Anterior cingulate cortex (tissue), 58 donors: ENCODE results near the gene TMEM266.

Experiments used
- DNase-seq, 58 donors: peaks; one replicate each; lab custom pipeline; 2025; lab: John Stamatoyannopoulos, UW

Gene TMEM266

GRCh38 chr15:76158815-76159214 is 99.0 kb downstream of the TMEM266 start:
- no peak for DNase-seq

DNA sequence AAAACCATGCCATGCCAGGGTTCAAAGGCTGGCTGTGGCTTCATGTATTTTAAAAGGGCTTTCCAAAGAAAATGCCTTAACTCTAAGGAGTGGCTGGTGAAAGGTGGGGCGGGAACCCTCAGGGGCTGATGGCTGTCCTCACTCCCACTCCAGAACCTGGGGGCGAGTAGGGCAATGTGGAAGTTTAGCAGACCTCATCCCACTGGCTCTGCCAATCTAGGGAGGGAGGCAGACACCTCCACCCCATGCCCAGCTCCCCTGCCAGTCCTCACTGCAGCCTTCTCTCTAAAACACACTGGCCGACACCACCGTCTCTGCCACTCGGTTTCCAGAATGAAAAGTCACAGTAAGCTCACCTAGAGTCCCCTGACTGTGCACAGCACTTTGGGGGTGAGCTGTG is 99.5 kb downstream of the TMEM266 start:
- no peak for DNase-seq

GRCh38 chr15:76160426-76161152 is 100.8 kb downstream of the TMEM266 start:
- no peak for DNase-seq

DNA sequence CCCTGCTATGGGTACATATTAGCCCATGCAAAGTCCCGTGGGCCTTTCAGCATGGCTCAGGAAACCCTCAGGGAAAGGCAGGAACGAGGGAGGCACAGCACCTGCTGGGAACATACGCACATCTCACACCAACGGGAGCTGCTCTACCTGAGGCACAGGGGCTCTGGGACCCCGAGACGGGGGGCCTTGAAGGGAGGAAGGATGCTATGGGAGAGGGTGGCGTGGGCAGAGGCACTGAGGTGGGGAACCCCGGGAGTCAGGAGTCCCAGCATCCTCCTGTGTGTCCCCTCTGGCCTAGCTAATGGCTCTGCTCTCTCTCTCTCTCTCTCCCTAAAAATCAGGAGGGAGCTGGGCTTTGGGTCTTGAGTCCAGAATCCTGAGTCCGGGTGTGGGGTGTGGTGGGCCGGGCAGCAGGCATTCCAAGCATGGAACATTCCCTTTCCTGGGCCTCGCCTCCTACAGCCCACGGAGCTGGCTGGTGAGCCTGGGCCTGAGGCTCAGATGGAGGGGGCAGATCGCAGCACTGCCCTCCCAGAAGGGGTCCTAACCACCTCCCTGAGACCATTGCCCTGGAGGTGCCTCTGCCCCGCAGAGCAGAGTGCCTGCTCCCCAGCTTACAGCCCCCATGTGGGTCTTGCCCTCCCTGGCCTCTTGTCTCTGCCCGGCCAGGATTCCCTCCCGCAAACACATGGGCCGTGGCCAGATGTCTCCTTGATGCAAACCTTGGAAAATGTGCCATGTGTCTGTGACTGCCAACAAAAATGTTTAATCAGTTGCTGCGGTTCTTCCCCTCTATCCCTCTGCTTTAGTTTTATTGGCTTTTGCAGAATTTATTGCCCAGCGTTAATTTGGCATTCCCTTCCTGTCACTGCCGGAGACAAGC is 101.6 kb downstream of the TMEM266 start:
- DNase-seq, result no peak

DNA sequence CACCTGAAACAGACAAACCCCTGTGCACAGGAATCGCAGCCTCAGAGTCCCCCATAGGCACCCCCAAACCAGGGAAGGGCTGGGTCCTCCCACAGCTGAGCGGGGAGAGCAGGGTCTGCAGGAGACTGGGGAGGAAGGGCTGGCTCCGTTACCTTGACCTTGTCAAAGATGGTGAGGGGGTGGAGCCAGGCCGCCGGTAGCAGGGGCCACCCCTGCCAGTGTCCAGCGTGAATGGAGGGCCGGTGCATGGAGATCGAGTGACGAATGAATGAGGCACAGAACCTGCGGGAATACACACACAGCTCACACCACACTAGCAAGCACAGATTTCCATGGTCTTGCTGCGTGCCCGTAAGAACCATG is 102.2 kb downstream of the TMEM266 start:
- no peak for DNase-seq

- peak in 1 of 58 donors; percentile 6 for DNase-seq
Measured at GRCh38 chr15:76162784-76163456, 103.1 kb downstream of the TMEM266 start.

- DNase-seq, result peak in 1 of 58 donors; percentile 6
Measured at GRCh38 chr15:76163457-76164295, 103.9 kb downstream of the TMEM266 start.

DNA sequence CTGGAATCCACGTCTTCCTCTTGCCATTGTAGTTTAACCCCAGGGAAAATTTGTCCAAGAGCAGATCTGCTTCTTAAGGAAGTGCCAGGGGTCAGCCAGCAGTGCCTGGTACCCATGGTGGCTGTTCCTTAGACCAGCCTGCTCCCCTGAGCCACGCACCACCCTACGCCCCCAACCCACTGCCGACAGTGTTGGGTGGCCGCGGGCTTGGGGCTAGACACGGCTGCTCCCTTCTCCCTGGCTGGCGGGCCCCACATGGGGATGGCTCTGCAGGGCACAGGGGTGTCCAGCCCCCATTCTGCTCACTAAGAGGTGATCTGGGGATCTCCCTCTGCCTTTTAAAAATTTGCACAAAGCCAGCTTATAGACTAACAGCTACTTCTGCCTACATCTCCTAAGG is 104.8 kb downstream of the TMEM266 start:
- no peak for DNase-seq

- no peak for DNase-seq
Measured at GRCh38 chr15:76165951-76166350, 106.2 kb downstream of the TMEM266 start.

DNA sequence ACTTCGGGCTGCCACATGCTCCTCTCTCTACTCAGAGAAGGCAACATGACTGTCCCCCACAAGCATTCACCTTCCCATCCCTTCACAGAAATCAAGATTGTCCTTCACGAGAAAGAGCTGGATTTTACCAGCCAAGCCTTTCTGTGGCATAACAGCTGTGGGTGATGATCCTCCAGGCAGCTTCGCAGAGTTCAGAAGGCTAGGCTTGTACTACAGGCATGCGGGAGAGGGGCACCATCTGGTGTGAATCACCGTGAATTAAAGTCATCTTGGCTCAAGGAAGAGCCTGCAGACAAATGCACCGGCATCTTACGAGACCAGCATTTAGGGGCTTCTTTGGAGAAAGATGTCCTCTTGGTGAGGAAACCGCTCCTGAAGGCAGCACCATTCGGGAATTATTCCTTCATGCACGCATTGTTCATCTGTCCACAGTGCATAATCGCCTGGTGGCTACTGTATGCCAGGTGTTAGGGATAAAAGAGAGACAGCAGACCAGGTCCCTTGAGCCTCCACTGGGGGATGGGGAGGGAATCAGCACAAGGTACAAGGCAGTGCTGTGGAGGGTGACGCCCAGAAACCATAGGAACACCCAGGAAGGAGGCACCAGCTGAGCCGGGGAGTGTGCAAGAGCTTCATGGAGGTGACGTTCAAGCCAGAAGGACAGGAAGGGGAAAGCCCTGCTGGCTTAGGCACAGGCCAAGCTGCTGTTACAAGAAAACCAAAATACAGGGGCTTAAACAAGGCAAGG is 108.6 kb downstream of the TMEM266 start:
- no peak for DNase-seq

DNA sequence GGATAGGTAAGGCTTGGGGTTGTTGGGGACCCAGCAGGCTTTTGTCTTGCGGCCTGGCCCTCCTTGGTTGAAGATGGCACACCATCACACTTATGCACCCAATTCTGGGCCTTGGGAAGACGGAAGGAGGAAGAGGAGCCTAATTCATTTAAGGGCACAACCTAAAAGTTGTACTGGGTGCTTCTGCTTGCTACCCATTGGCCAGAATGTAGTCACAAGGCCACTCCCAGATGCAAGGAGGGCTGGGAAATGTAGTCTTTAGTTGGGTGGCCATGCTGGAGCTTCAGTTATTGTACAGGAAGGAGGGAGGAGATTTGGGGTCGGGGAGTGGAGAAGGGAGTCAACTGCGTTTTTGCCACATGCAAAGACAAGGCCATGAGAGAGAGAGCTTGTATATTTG is 109.2 kb downstream of the TMEM266 start:
- no peak for DNase-seq

GRCh38 chr15:76169911-76170800 is 110.4 kb downstream of the TMEM266 start:
- DNase-seq, result no peak

DNA sequence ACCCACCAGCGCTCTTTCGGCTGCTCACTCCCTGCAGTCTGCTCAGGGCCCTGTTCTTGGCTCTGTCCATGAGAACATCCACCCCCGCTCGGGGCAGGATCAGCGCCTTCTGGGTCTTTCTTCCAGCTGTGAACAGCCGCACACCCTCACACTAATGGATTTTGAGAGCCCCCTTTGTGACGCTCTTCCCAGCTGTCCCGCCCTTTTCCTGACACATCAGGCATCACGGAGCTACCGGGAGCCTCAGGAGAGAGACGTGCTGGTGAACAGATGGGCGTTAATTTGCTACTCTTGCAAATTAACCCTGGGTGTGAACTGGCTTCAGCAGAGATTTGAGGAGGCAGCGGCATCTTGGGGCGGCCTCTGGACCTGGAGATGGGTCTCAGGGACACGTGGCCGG is 113.0 kb downstream of the TMEM266 start:
- DNase-seq, result no peak

DNA sequence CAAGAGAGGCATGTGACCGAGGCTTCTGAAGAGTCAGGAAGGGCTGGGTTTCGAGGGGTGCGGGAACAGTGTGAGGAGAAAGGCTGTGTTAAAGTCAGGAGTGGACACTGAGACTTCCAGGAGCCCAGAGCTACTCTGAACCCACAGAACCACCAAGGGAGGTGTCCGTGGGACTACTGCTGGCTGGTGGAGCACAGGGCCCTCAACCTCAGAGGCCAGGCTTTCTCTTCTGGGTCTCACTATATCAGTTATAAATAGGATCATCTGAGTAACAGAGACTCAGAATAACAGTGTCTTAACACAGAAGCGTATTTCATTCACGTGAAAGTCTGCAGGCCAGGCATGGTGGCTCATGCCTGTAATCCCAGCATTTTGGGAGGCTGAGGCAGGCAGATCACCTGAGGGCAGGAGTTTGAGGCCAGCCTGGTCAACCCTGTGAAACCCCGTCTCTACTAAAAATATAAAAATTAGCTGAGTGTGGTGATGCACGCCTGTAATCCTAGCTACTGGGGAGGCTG is 113.6 kb downstream of the TMEM266 start:
- DNase-seq, result no peak

DNA sequence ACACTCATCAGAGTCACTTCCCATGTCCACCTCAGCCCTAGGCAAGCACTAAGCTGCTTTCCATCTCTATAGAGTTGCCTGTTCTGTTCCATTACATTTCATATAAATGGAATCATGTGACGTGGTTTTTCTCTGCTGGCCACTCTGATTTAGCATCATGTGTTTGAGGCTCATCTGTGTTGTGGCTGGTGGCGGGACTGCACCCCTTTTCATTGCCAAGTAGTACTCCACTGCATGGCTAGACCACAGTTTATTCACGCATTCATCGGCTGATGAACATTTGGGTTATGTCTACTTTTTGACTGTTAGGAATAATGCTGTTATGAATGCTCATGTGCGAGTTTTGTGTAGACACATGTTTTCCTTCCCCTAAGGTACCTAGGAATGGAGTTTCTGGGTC is 114.9 kb downstream of the TMEM266 start:
- no peak for DNase-seq

- DNase-seq, result no peak
Measured at GRCh38 chr15:76175442-76175841, 115.7 kb downstream of the TMEM266 start.

- no peak for DNase-seq
Measured at GRCh38 chr15:76176059-76176458, 116.3 kb downstream of the TMEM266 start.

- no peak for DNase-seq
Measured at GRCh38 chr15:76176487-76177085, 116.8 kb downstream of the TMEM266 start.
